ENCODE results near the gene WWC2.

- TF ChIP-seq GATA2 (IDR thresholded peaks at IDR 0.05; ENCODE audit: low read depth, low read length) (no peak), GATA3 (IDR thresholded peaks at IDR 0.05; ENCODE audit: low read depth, low read length) (no peak)
Measured at GRCh38 chr4:183105092-183105491, 6.0 kb downstream of the WWC2 start.
